GM21447 (cell line): Measurements from ENCODE around the gene AADACL4.

Source experiments
- ATAC-seq: cut with Tn5 transposase; IDR thresholded peaks from one replicate; pipeline ENCODE4 v1.9.1; 2021; ENCODE audit not compliant: unreplicated experiment

AADACL4 gene

GRCh38 chr1:12643785-12644184 is at the start of gene AADACL4:
Gene AADACL4 (plus strand): TSS chr1:12644085. CDS start chr1:12644547, 462 bp downstream.
- no peak for ATAC-seq

GRCh38 chr1:12594490-12594889 is 49.4 kb upstream of the AADACL4 start:
- ATAC-seq: no peak

GRCh38 chr1:12594966-12595756 is 48.7 kb upstream of the AADACL4 start:
- ATAC-seq: no peak

- no peak for ATAC-seq
Observed at GRCh38 chr1:12595757-12596006, 48.2 kb upstream of the AADACL4 start.

- no peak for ATAC-seq
Observed at GRCh38 chr1:12596007-12596821, 47.7 kb upstream of the AADACL4 start.

GRCh38 chr1:12597792-12598191 is 46.1 kb upstream of the AADACL4 start:
- no peak for ATAC-seq

GRCh38 chr1:12598974-12599373 is 44.9 kb upstream of the AADACL4 start:
- no peak for ATAC-seq

GRCh38 chr1:12599657-12600056 is 44.2 kb upstream of the AADACL4 start:
- ATAC-seq: no peak

GRCh38 chr1:12600335-12600734 is 43.5 kb upstream of the AADACL4 start:
- ATAC-seq: no peak

- no peak for ATAC-seq
Observed at GRCh38 chr1:12600880-12601633, 42.8 kb upstream of the AADACL4 start.

- ATAC-seq: no peak
Observed at GRCh38 chr1:12601700-12602658, 41.9 kb upstream of the AADACL4 start.

GRCh38 chr1:12602659-12603024 is 41.2 kb upstream of the AADACL4 start:
- no peak for ATAC-seq

GRCh38 chr1:12603224-12603623 is 40.7 kb upstream of the AADACL4 start:
- ATAC-seq: no peak

GRCh38 chr1:12604114-12604874 is 39.6 kb upstream of the AADACL4 start:
- peak; percentile 79 for ATAC-seq

- ATAC-seq: no peak
Observed at GRCh38 chr1:12604986-12605385, 38.9 kb upstream of the AADACL4 start.

GRCh38 chr1:12607263-12607662 is 36.6 kb upstream of the AADACL4 start:
- ATAC-seq: no peak

- ATAC-seq: no peak
Observed at GRCh38 chr1:12608311-12608957, 35.5 kb upstream of the AADACL4 start.

GRCh38 chr1:12609469-12610003 is 34.3 kb upstream of the AADACL4 start:
- ATAC-seq: no peak

GRCh38 chr1:12610305-12610935 is 33.5 kb upstream of the AADACL4 start:
- no peak for ATAC-seq
